GM12801 (cell line): Measurements from ENCODE around the gene ATRIP.

ENCODE experiments used
- TF ChIP-seq, protein P1 (sequence below): IDR thresholded peaks from one replicate; pipeline ENCODE4 v1.5.1; 2011; ENCODE audit warnings: control low read depth; ENCODE audit not compliant: insufficient read length; ENCODE audit errors: extremely low read depth

Gene ATRIP

DNA sequence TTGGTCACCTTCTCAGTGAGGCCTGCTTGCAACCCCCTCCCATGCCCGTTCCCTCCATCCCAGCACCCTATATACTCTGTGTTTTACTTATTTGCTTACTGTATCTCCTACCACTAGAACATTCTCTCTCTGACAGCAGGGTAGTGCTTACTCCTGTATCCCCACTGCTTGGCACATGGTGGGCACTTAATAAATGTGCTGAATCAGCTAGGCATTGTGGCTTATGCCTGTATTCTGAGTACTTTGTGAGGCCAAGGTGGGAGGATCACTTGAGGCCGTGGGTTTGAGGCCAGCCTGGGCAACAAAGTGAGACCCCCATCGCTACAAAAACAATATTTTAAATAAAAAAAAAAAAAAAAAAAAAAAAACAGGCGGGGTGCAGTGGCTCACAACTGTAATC, 65.0 kb downstream of the ATRIP start:
- TF ChIP-seq, protein P1, sequence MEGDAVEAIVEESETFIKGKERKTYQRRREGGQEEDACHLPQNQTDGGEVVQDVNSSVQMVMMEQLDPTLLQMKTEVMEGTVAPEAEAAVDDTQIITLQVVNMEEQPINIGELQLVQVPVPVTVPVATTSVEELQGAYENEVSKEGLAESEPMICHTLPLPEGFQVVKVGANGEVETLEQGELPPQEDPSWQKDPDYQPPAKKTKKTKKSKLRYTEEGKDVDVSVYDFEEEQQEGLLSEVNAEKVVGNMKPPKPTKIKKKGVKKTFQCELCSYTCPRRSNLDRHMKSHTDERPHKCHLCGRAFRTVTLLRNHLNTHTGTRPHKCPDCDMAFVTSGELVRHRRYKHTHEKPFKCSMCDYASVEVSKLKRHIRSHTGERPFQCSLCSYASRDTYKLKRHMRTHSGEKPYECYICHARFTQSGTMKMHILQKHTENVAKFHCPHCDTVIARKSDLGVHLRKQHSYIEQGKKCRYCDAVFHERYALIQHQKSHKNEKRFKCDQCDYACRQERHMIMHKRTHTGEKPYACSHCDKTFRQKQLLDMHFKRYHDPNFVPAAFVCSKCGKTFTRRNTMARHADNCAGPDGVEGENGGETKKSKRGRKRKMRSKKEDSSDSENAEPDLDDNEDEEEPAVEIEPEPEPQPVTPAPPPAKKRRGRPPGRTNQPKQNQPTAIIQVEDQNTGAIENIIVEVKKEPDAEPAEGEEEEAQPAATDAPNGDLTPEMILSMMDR: no peak

DNA sequence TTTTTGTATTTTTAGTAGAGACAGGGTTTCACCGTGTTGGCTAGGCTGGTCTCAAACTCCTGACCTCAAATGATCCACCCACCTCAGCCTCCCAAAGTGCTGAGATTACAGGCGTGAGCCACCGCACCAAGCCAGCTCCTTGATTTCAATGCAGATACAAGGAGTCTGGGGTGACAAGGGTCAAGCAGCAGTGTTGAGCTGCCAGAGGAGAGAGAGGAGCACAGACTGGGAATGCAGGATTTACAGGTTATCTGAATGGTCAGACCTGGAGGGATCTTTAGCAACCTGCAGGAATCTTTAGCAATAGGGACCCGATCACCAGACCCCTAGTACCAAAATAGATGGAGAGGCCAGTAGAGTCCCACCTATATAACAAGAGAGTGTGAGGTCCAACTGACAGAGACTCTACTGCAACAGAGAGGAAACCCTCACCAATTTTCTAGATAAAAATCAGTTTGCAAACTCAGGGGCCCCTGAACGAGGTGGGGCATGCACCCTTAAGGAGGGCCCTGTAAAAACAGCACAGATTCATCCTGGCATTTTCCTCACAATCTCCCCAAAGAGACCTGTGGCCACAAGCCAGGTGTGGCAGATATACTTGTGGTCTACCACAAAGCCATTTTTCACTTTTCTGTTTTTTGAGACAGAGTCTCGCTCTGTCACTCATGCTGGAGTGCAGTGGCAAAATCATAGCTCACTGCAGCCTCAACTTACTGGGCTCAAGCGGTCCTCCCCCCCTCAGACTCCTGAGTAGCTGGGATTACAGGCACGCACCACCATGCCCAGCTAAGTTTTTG, 68.1 kb downstream of the ATRIP start:
- TF ChIP-seq, protein P1: no peak
